Sigmoid colon (tissue), 7 donors: ENCODE data around the gene DOCK8. TPM values are rescaled to one million over a fixed set of nuclear protein-coding genes. Genes with fewer than 3 reads are reported as not detected.

Source experiments
- DNase-seq: peaks from one replicate; pipeline ENCODE4 v3.0.0-alpha.2; 2019
- H3K27ac ChIP-seq, 4 donors: fragments of 200-600 bp; sonication (generic); one replicate each; pipeline ENCODE4 v1.5.1; 2016 to 2019; ENCODE audit warnings: mild to moderate bottlenecking in 1 of 4
- H3K27me3 ChIP-seq, 3 donors: fragments of 200-600 bp; sonication (generic); one replicate each; pipeline ENCODE4 v1.5.1; 2019; ENCODE audit warnings: mild to moderate bottlenecking in 1 of 3
- H3K36me3 ChIP-seq, 4 donors: fragments of 200-600 bp; sonication (generic); one replicate each; pipeline ENCODE4 v1.5.1; 2016 to 2019
- H3K4me1 ChIP-seq, 4 donors: fragments of 200-600 bp; sonication (generic); one replicate each; pipeline ENCODE4 v1.5.1; 2017 to 2019
- H3K4me3 ChIP-seq, 4 donors: fragments of 200-600 bp; sonication (generic); one replicate each; pipeline ENCODE4 v1.5.1; 2017 to 2019; ENCODE audit warnings: mild to moderate bottlenecking in 2 of 4, moderate library complexity in 1 of 4
- H3K9me3 ChIP-seq, 4 donors: fragments of 200-600 bp in 3 of 4; sonication (generic) in 3 of 4; one replicate each; pipeline versions ENCODE4 v1.5.1 to v1.6.1; 2013 to 2019
- EP300 ChIP-seq, 4 donors: sonication (generic); formaldehyde crosslinking; IDR thresholded peaks; one replicate each; pipeline ENCODE4 v1.6.1; 2017; ENCODE audit warnings: antibody characterized with exemption in 4 of 4
- POLR2A ChIP-seq, 2 donors: fragments of 450-650 bp; IDR thresholded peaks; one replicate each; pipeline ENCODE4 v1.6.1; 2016; ENCODE audit warnings: antibody characterized with exemption in 2 of 2, mild to moderate bottlenecking in 2 of 2, moderate library complexity in 2 of 2
- POLR2AphosphoS5 ChIP-seq, 4 donors: sonication (generic); formaldehyde crosslinking; IDR thresholded peaks; one replicate each; pipeline ENCODE4 v1.6.1; 2017; ENCODE audit warnings: antibody characterized with exemption in 4 of 4
- WGBS, 2 donors: extraction: QIAGEN DNeasy Blood & Tissue Kit; methylation state at CpG; one replicate each; pipeline ENCODE4 v1.1.7; 2013; 5-methylcytosine and 5-hydroxymethylcytosine counted together
- intact Hi-C: fragments of 100-400 bp; cut with DNase I; formaldehyde crosslinking; loops from one replicate; pipeline ENCODE4 v1.15.1; 2023
- polyA plus RNA-seq, 3 donors: library from polyadenylated mRNA; stranded (reverse); fragments of 200-250 nt; gene quantifications; one replicate each; pipeline ENCODE4 v1.2.3, GENCODE V29; 2013
- total RNA-seq, 4 donors: library from RNA; depleted of rRNA; stranded (reverse); fragments of >200 nt; gene quantifications; one replicate each; pipeline ENCODE4 v1.1.0, GENCODE V29; 2016
- TF ChIP-seq, protein P1 (sequence below), 4 experiments: fragments of 450-650 bp in 3 of 4; fragments of 200-600 bp in 1 of 4; IDR thresholded peaks; one replicate each; pipeline ENCODE4 v1.5.1; 2016 to 2019; ENCODE audit warnings: antibody characterized with exemption in 4 of 4, mild to moderate bottlenecking in 3 of 4, moderate library complexity in 2 of 4
- donor health status: healthy with polysubstance abuse.
- donor health status: Bipolar disorder and iron deficiency.
- donor health status: healthy.

DOCK8 gene
- total and polyA plus RNA-seq, 7 donors, result 2.3 to 22.8 (median 6.4) TPM

DNA sequence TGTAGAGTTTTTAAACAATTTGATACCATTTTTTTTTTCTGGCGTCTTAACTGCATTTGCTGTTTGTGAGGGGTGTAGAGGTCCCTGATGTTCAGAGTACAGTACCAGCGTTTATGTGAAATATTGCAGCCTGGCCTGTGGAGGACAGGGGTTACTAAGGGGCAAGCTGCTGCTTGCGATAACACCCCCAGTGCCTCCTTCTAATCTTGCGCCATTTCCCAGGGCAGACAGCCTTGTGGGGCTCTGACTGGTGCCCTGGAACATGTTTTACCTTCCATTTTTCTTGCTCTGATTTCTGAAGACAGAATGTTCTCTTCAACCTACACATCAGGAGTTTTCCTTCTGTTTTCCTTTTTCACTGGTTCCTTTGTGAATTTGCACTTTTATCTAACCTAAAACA lies 142.9 kb downstream of the DOCK8 start:
- H3K4me1 ChIP-seq, result peaks cover 0 to 13% (median 8%) of the 10 kb centered on the region in 4 donors
- H3K9me3 ChIP-seq, result no peaks in the 10 kb centered on the region
- no peak overlapping the region for H3K4me3 ChIP-seq
- no peak for TF ChIP-seq POLR2AphosphoS5 (IDR thresholded peaks at IDR 0.05)
- TF ChIP-seq EP300 (IDR thresholded peaks at IDR 0.05), result no peak
- no peak for TF ChIP-seq POLR2A (IDR thresholded peaks at IDR 0.05)
- TF ChIP-seq, protein P1, sequence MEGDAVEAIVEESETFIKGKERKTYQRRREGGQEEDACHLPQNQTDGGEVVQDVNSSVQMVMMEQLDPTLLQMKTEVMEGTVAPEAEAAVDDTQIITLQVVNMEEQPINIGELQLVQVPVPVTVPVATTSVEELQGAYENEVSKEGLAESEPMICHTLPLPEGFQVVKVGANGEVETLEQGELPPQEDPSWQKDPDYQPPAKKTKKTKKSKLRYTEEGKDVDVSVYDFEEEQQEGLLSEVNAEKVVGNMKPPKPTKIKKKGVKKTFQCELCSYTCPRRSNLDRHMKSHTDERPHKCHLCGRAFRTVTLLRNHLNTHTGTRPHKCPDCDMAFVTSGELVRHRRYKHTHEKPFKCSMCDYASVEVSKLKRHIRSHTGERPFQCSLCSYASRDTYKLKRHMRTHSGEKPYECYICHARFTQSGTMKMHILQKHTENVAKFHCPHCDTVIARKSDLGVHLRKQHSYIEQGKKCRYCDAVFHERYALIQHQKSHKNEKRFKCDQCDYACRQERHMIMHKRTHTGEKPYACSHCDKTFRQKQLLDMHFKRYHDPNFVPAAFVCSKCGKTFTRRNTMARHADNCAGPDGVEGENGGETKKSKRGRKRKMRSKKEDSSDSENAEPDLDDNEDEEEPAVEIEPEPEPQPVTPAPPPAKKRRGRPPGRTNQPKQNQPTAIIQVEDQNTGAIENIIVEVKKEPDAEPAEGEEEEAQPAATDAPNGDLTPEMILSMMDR (IDR thresholded peaks at IDR 0.05), result no peak
- WGBS, 2 donors, result 81 to 86% methylated on average over 4 of the region's 4 CpGs
- DNase-seq, result no peak
- H3K27me3 ChIP-seq, result no peaks in the 10 kb centered on the region
- no peak overlapping the region for H3K27ac ChIP-seq
- H3K36me3 ChIP-seq, result no peaks in the 10 kb centered on the region
- intact Hi-C loops, result no loop called here

DNA sequence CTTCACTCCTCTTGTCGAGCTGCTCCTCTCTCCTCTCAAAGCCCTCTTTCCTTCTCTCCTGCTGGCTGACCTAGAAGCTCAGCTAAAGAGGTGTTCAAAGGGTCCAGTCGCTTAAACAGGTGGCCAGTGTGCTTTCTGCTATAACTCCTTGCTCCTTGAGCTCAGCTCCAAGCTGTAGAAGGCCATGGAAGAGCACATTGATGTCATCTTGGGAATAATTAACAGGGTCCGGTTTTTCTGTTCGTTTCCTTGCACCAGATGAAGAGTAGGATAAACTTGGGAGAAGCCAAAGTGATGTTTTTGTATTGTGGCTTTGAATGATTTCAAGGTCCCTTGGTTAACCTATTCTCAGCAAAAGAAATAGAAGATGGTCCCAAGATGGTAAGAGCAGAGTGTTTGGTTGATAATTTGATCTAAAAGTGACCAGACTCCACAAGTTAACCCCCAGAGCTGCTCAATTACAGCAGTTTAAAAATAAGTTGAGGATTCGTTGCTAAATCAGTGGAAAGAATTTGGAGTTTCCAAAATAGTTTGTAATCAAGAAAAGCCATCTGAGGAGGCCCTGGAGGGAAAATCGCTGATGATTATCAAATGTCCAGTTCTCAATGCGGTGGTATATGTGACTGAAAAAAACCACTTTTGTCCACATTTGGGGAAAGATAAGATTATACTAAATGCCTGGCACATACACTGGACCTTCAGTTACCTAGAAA lies 148.1 kb downstream of the DOCK8 start:
- 76 to 83% methylated on average over 7 of the region's 7 CpGs for WGBS, 2 donors
- Histone ChIP-seq H3K36me3 (no peaks in the 10 kb centered on the region), H3K4me3 (no peak overlapping the region), H3K4me1 (no peaks in the 10 kb centered on the region), H3K9me3 (no peaks in the 10 kb centered on the region), H3K27ac (no peak overlapping the region), H3K27me3 (no peaks in the 10 kb centered on the region)
- intact Hi-C loops, result no loop called here
- DNase-seq, result no peak
- TF ChIP-seq EP300 (IDR thresholded peaks at IDR 0.05), result no peak
- TF ChIP-seq POLR2A (IDR thresholded peaks at IDR 0.05), result no peak
- TF ChIP-seq POLR2AphosphoS5 (IDR thresholded peaks at IDR 0.05), result no peak
- TF ChIP-seq, protein P1 (IDR thresholded peaks at IDR 0.05), result no peak

DNA sequence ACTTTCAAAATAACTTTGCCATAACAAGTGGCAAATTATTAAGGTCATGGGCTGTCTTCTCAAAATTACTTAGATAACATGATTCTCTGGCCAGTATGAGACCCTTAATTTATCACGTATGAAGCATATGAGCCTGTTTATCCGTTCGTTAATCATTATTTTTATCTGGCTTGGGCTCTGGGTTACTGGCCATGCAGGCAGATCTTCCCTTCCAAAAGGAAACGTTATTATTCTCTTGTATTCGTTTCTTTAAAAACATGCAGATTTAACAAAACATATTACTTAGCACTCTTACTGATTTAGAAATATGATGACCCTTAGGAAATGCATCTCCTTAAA lies 148.6 kb downstream of the DOCK8 start:
- Histone ChIP-seq H3K4me1 (no peaks in the 10 kb centered on the region), H3K36me3 (no peaks in the 10 kb centered on the region), H3K27ac (no peak overlapping the region), H3K4me3 (no peak overlapping the region), H3K27me3 (no peaks in the 10 kb centered on the region), H3K9me3 (no peaks in the 10 kb centered on the region)
- intact Hi-C loops, result no loop called here
- TF ChIP-seq POLR2A (IDR thresholded peaks at IDR 0.05), result no peak
- TF ChIP-seq, protein P1 (IDR thresholded peaks at IDR 0.05), result no peak
- no peak for TF ChIP-seq POLR2AphosphoS5 (IDR thresholded peaks at IDR 0.05)
- no peak for TF ChIP-seq EP300 (IDR thresholded peaks at IDR 0.05)
- WGBS, 2 donors, result 91 to 92% methylated on average over 5 of the region's 5 CpGs
- no peak for DNase-seq

DNA sequence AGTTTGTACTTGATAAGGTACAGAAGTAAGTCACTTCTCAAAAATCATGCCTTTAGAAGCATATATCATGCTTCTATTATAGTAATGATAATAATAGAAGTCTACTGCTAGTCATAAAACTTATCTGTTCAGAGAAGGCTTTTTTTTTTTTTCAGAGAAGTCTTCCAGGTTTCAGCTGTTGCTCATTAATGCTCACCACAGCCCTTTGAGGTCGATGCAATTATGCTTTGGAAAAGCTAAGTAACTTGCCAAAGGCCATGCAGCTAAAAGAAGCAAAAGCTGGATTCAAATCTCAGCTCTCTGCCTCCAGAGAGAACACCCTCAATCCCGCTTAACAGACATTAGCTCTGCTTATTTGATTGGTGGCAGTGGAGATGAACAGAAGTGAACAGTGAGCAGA lies 150.8 kb downstream of the DOCK8 start:
- no peak overlapping the region for H3K27ac ChIP-seq
- no peaks in the 10 kb centered on the region for H3K27me3 ChIP-seq
- intact Hi-C loops, result no loop called here
- H3K36me3 ChIP-seq, result no peaks in the 10 kb centered on the region
- 50 to 74% methylated on average over 2 of the region's 2 CpGs for WGBS, 2 donors
- H3K4me1 ChIP-seq, result no peaks in the 10 kb centered on the region
- DNase-seq, result no peak
- TF ChIP-seq EP300 (IDR thresholded peaks at IDR 0.05), result no peak
- TF ChIP-seq, protein P1 (IDR thresholded peaks at IDR 0.05), result no peak
- no peak for TF ChIP-seq POLR2AphosphoS5 (IDR thresholded peaks at IDR 0.05)
- TF ChIP-seq POLR2A (IDR thresholded peaks at IDR 0.05), result no peak
- no peaks in the 10 kb centered on the region for H3K9me3 ChIP-seq
- H3K4me3 ChIP-seq, result no peak overlapping the region

DNA sequence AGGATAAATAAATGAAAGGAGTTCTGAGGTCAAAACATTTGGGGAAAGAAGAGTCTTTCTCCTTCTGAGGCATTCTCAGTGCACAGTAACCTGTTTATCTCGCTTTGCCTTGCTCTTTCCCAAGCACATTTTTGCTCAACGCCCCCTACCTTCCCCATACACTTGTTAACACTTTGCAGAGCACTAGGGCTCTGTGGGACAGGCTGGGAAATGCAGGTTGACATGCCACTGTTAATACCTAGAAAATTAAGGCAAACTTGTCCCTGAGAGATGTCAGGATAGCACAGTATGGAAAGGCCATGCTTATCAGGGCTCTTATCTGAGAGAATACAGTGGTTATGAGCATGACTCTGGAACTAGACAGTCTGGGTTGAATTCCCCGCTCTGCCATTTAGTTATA lies 152.0 kb downstream of the DOCK8 start:
- Histone ChIP-seq H3K27ac (no peak overlapping the region), H3K4me3 (no peak overlapping the region), H3K36me3 (no peaks in the 10 kb centered on the region), H3K9me3 (no peaks in the 10 kb centered on the region), H3K4me1 (no peaks in the 10 kb centered on the region), H3K27me3 (no peaks in the 10 kb centered on the region)
- WGBS, 2 donors, result 88 to 91% methylated on average over 3 of the region's 3 CpGs
- intact Hi-C loops, result no loop called here
- no peak for DNase-seq
- no peak for TF ChIP-seq EP300 (IDR thresholded peaks at IDR 0.05)
- no peak for TF ChIP-seq POLR2A (IDR thresholded peaks at IDR 0.05)
- TF ChIP-seq POLR2AphosphoS5 (IDR thresholded peaks at IDR 0.05), result no peak
- TF ChIP-seq, protein P1 (IDR thresholded peaks at IDR 0.05), result no peak
